ENCODE results near the gene STX11. TPM values are rescaled to one million over a fixed set of nuclear protein-coding genes. Genes with fewer than 3 reads are reported as not detected.

The STX11 gene
- total RNA-seq = 54.1 TPM
- long read RNA-seq, transcript STX11-201 (2 exons, 1,926 nt) = major isoform, 120 of 138 reads
- long read RNA-seq, partial matches to known transcripts = 5 of 138 reads
- long read RNA-seq, other reads (novel, unspliced or antisense) = 13 of 138 reads

DNA sequence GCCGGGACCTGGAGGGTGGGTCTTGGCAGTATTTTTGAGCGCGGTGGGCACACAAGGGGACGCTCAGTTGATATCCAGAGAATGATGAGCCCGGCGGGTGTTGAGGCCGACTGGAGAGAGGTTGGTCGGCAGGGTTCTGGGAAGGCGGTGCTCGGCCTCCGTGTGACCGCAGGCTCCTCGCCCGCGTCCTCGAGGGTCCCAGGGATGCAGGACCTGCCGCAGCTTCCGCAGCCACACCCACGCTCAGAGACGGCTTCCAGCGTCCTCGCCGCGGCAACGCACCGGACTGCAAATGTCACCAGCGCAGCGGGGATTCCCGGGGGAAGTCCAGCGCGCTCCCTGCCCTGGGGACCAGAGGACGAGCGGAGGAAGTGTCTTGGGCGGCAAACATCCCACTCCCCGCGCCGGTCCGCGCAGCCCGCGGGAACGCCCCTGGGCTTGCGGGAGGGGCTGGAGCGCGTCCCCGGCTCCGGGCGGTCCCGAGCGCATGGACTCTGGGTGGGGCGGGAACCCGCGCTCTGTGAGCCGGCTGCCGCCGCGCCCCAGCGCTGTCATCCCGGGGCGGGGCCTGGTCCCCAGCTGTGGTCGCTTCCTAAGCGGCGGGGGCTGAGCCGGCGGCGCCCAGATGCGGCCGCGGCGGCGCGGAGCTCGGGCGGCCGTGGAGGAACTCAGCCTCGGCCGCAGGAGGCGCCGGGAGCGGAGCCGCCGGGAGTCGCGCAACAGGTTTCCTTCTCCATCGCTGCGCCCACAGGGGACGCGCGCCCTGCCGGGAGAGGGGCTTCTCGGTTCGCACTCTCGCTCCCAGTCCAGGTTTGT lies at the start of gene STX11:
Gene STX11 (plus strand): TSS at position 624 of the 816 bp plus-strand sequence. CDS start 36,111 bp downstream, outside the sequence.
- H3K27ac ChIP-seq = peak within 1 kb of the TSS; percentile 92
- H3K9me3 ChIP-seq = no peaks in the 10 kb centered on the region
- DNase-seq (peak; percentile 89), ATAC-seq (peak; percentile 95 to 97)
- H3K27me3 ChIP-seq (ENCODE audit: low read depth) = no peaks in the 10 kb centered on the region
- no peaks in the 10 kb centered on the region for H3K36me3 ChIP-seq
- TF ChIP-seq, protein P1, sequence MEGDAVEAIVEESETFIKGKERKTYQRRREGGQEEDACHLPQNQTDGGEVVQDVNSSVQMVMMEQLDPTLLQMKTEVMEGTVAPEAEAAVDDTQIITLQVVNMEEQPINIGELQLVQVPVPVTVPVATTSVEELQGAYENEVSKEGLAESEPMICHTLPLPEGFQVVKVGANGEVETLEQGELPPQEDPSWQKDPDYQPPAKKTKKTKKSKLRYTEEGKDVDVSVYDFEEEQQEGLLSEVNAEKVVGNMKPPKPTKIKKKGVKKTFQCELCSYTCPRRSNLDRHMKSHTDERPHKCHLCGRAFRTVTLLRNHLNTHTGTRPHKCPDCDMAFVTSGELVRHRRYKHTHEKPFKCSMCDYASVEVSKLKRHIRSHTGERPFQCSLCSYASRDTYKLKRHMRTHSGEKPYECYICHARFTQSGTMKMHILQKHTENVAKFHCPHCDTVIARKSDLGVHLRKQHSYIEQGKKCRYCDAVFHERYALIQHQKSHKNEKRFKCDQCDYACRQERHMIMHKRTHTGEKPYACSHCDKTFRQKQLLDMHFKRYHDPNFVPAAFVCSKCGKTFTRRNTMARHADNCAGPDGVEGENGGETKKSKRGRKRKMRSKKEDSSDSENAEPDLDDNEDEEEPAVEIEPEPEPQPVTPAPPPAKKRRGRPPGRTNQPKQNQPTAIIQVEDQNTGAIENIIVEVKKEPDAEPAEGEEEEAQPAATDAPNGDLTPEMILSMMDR (IDR thresholded peaks at IDR 0.05) = no peak
- intact Hi-C loops (cut with DNase I) = no loop called here
- H3K4me3 ChIP-seq = peak within 1 kb of the TSS; percentile 84
- H3K4me1 ChIP-seq = peaks cover 26% of the 10 kb centered on the region

- TF ChIP-seq, protein P1 (IDR thresholded peaks at IDR 0.05) = no peak
- Histone ChIP-seq H3K36me3 (no peaks in the 10 kb centered on the region), H3K9me3 (no peaks in the 10 kb centered on the region), H3K27me3 (ENCODE audit: low read depth) (no peaks in the 10 kb centered on the region), H3K4me3 (no peak overlapping the region), H3K27ac (no peak overlapping the region), H3K4me1 (peaks cover 6% of the 10 kb centered on the region)
- DNase-seq (no peak), ATAC-seq (no peak)
- intact Hi-C loops (cut with DNase I) = no loop called here
Measured at GRCh38 chr6:144103026-144103563, 47.2 kb upstream of the STX11 start.

GRCh38 chr6:144104488-144104887 lies 45.8 kb upstream of the STX11 start:
- peaks cover 6% of the 10 kb centered on the region for H3K4me1 ChIP-seq
- H3K9me3 ChIP-seq = no peaks in the 10 kb centered on the region
- no peaks in the 10 kb centered on the region for H3K27me3 ChIP-seq (ENCODE audit: low read depth)
- no peak overlapping the region for H3K27ac ChIP-seq
- intact Hi-C loops (cut with DNase I) = no loop called here
- no peak for ATAC-seq
- TF ChIP-seq, protein P1 (IDR thresholded peaks at IDR 0.05) = no peak
- no peaks in the 10 kb centered on the region for H3K36me3 ChIP-seq
- no peak for DNase-seq
- no peak overlapping the region for H3K4me3 ChIP-seq

- DNase-seq = no peak
- H3K27ac ChIP-seq = no peak overlapping the region
Measured at GRCh38 chr6:144104898-144105487, 45.3 kb upstream of the STX11 start.

DNA sequence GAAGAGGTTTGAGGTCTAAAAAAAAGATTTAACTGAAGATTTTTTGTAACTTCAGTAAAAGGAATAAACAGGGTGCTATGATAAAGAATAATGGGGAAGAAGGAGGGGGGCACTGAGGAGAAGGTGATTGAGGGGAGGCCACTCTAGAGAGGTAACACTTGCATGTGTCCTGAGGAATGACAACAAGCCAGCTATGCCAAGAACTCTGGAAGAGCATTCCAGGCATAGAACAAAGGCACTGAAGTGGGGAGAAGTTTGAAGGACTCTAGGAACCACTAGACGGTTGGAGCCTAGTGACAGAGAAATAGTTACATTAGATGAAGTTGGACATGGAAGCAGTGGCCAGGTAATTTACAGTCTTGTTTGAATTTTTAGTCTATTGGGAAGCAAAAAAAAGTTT lies 44.1 kb upstream of the STX11 start:
- DNase-seq (no peak), ATAC-seq (peak; percentile 81 to 88)
- intact Hi-C loops (cut with DNase I) = loop anchor here (5.0 kb wide), 1 partner anchor 111 kb away; no protein-coding TSS in a partner anchor

More at GRCh38 chr6:144104898-144105487, 45.3 kb upstream of the STX11 start:
- H3K36me3 ChIP-seq = no peaks in the 10 kb centered on the region
- intact Hi-C loops (cut with DNase I) = loop anchor here (5.0 kb wide), 1 partner anchor 112 kb away; no protein-coding TSS in a partner anchor
- TF ChIP-seq, protein P1 (IDR thresholded peaks at IDR 0.05) = peak; percentile 75
- H3K4me3 ChIP-seq = no peak overlapping the region
- peaks cover 6% of the 10 kb centered on the region for H3K4me1 ChIP-seq
- no peaks in the 10 kb centered on the region for H3K9me3 ChIP-seq
- no peaks in the 10 kb centered on the region for H3K27me3 ChIP-seq (ENCODE audit: low read depth)
- ATAC-seq = peak; percentile 79 to 86

More for the DNA sequence above, 44.1 kb upstream of the STX11 start:
- H3K4me1 ChIP-seq = peaks cover 9% of the 10 kb centered on the region
- no peaks in the 10 kb centered on the region for H3K9me3 ChIP-seq
- H3K27ac ChIP-seq = peak overlapping the region; percentile 51
- TF ChIP-seq, protein P1 (IDR thresholded peaks at IDR 0.05) = no peak
- no peaks in the 10 kb centered on the region for H3K36me3 ChIP-seq
- no peak overlapping the region for H3K4me3 ChIP-seq
- H3K27me3 ChIP-seq (ENCODE audit: low read depth) = no peaks in the 10 kb centered on the region
